Mesothelial cell of epicardium (in vitro differentiated cells): ENCODE results near the gene PPIL1. TPM values are rescaled to one million over a fixed set of nuclear protein-coding genes. Genes with fewer than 3 reads are reported as not detected.

Experiments
- DNase-seq, 2 experiments: peaks; one replicate each; pipeline ENCODE4 v3.0.0; 2021; ENCODE audit warnings: low spot score in 2 of 2; ENCODE audit not compliant: unreplicated experiment in 2 of 2
- H3K27ac Mint-ChIP-seq: 2 replicates; pipeline ENCODE4 v1.8.0; 2021; ENCODE audit warnings: mixed read lengths
- H3K27me3 Mint-ChIP-seq: 2 replicates; pipeline ENCODE4 v1.8.0; 2021; ENCODE audit warnings: low read depth, mixed read lengths
- H3K36me3 Mint-ChIP-seq: 2 replicates; pipeline ENCODE4 v1.8.0; 2021; ENCODE audit warnings: mixed read lengths
- H3K4me1 Mint-ChIP-seq: 2 replicates; pipeline ENCODE4 v1.8.0; 2021; ENCODE audit warnings: mixed read lengths
- H3K4me3 Mint-ChIP-seq: 2 replicates; pipeline ENCODE4 v1.8.0; 2021; ENCODE audit warnings: mild to moderate bottlenecking, moderate library complexity, mixed read lengths
- H3K9me3 Mint-ChIP-seq: 2 replicates; pipeline ENCODE4 v1.8.0; 2021; ENCODE audit warnings: mixed read lengths
- total RNA-seq: library from RNA; stranded (reverse); gene quantifications from 3 replicates; pipeline ENCODE4 v1.2.1, GENCODE V29; 2021
- TF ChIP-seq, protein P1 (sequence below): fragments of 200-600 bp; sonication (generic); IDR thresholded peaks from one replicate; pipeline ENCODE4 v1.5.0; 2021; ENCODE audit warnings: antibody characterized with exemption; ENCODE audit not compliant: unreplicated experiment

The PPIL1 gene
- total RNA-seq, 1 donor from 2014 or later: 32.7 TPM

DNA sequence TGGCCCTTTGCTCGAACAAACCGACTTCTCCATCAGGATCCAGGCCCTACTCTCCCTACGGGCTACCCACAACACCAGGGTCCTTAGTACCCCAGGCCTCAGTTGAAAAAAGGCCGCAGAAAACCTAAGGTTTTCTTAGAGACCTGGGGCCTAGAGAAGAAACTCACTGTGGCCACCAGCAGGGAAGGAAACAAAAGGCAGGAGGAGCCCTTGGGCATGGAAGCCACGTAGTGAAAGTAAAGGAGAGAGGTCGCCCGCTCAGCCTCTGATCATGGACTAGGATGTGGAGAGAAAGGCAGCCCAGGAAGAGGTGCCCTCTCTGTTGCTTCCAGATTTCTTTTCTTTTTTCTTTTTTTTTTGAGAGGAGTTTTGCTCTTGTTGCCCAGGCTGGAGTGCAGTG is 66.9 kb downstream of the PPIL1 start:
- Mint-ChIP-seq H3K27me3 (peaks cover 38% of the 10 kb centered on the region), H3K4me1 (peaks cover 22% of the 10 kb centered on the region)

DNA sequence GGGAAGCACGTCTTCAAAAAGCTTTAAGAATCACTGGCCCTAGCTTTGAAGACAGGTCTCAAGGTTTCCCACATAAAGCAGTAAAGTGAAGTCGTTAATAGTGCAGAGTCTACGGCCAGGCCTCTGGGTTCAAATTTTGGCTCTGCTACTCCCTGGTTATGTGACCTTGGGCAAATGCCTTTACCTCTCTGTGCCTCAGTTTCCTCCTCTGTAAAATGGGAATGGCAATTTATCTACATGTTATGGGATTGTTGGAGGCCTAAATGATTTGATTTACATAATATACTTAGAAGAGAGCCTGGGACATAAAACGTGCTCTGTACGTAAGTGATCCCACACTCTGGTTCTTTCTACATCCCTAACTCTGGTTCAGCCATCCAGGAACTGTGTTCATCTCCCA is 67.5 kb downstream of the PPIL1 start:
- no peaks in the 10 kb centered on the region for H3K9me3 Mint-ChIP-seq

More for the DNA sequence above, 66.9 kb downstream of the PPIL1 start:
- no peak for DNase-seq
- H3K36me3 Mint-ChIP-seq: no peaks in the 10 kb centered on the region
- TF ChIP-seq, protein P1, sequence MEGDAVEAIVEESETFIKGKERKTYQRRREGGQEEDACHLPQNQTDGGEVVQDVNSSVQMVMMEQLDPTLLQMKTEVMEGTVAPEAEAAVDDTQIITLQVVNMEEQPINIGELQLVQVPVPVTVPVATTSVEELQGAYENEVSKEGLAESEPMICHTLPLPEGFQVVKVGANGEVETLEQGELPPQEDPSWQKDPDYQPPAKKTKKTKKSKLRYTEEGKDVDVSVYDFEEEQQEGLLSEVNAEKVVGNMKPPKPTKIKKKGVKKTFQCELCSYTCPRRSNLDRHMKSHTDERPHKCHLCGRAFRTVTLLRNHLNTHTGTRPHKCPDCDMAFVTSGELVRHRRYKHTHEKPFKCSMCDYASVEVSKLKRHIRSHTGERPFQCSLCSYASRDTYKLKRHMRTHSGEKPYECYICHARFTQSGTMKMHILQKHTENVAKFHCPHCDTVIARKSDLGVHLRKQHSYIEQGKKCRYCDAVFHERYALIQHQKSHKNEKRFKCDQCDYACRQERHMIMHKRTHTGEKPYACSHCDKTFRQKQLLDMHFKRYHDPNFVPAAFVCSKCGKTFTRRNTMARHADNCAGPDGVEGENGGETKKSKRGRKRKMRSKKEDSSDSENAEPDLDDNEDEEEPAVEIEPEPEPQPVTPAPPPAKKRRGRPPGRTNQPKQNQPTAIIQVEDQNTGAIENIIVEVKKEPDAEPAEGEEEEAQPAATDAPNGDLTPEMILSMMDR: no peak
- H3K27ac Mint-ChIP-seq: no peak overlapping the region
- H3K9me3 Mint-ChIP-seq: no peaks in the 10 kb centered on the region
- H3K4me3 Mint-ChIP-seq: no peak overlapping the region

DNA sequence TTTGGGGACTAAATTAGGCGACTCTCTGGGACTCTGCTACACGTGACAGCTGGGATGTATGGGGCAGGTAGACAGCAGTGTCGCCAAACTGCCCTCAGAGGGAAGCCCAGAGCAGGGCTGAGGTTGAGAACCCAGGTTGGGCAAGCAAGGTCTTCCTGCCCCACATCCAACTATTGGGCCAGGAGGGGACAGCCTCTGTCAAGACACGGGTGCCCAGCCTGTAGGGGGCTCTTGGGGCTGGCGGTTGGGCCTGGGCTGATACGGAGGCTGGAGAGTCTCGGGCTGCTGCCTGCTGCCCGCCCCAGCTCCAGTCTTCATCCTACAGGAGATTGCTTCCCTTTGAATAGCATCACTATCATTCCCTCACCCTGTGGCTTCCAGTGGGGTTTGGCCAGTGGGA is 68.7 kb downstream of the PPIL1 start:
- H3K9me3 Mint-ChIP-seq: no peaks in the 10 kb centered on the region
- TF ChIP-seq, protein P1: no peak
- no peaks in the 10 kb centered on the region for H3K36me3 Mint-ChIP-seq
- H3K27me3 Mint-ChIP-seq: peaks cover 35% of the 10 kb centered on the region
- peaks cover 19% of the 10 kb centered on the region for H3K4me1 Mint-ChIP-seq
- H3K27ac Mint-ChIP-seq: no peak overlapping the region
- H3K4me3 Mint-ChIP-seq: no peak overlapping the region
- no peak for DNase-seq

More for the DNA sequence above, 67.5 kb downstream of the PPIL1 start:
- no peak for DNase-seq
- TF ChIP-seq, protein P1: no peak
- peaks cover 22% of the 10 kb centered on the region for H3K4me1 Mint-ChIP-seq
- H3K27ac Mint-ChIP-seq: no peak overlapping the region
- H3K4me3 Mint-ChIP-seq: no peak overlapping the region
- peaks cover 38% of the 10 kb centered on the region for H3K27me3 Mint-ChIP-seq
- H3K36me3 Mint-ChIP-seq: no peaks in the 10 kb centered on the region

DNA sequence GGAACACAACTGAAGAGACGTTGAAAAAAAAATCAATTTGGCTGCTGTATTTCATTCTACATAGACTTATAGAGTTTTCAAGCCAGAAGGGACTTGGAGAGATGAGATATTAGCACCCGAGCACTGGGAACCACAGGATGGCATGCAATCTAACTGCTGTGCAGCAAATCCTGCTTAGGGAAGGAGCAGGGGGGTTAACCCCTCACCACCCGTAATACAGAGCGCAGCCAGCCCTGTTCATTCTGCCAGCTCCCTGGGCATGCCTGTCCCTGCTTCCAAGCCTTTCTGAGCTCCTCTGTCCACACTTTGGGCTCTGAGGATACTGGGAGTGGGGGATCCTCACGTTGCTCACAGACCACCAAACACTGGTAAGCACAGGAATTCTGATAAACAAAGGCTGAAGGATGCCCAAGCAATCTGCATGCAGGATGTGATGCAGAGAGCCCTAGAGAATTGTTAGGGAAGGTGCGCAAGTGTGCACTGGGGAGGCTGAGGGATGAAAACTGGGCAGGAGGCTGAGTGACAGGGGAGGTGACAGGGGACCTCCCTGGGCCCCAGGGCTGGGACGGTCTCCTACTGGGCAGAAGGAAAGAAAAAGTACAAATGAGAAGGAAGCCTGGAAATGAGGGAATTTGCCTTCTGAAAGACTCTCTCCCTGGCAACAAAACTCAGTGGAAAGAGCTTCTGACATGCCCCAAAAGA is 69.4 kb downstream of the PPIL1 start:
- TF ChIP-seq, protein P1: no peak
- Mint-ChIP-seq H3K27me3 (peaks cover 35% of the 10 kb centered on the region), H3K4me1 (peaks cover 14% of the 10 kb centered on the region)

More for the DNA sequence above, 69.4 kb downstream of the PPIL1 start:
- H3K27ac Mint-ChIP-seq: no peak overlapping the region
- no peaks in the 10 kb centered on the region for H3K36me3 Mint-ChIP-seq
- H3K9me3 Mint-ChIP-seq: no peaks in the 10 kb centered on the region
- DNase-seq: no peak
- H3K4me3 Mint-ChIP-seq: no peak overlapping the region

Other genes with a start within 250 kb of the PPIL1 start
- 54.1 to 57.1 TPM (median 55.2 TPM) in 3 replicates for gene CDKN1A, start 196.1 kb downstream of the PPIL1 start, total RNA-seq
- gene RAB44, start 177.0 kb downstream of the PPIL1 start, total RNA-seq: 0.07 to 0.16 TPM in 2 of 3 replicates, not detected in the other
- 0.51 to 1.7 TPM (median 1.2 TPM) in 3 replicates for gene CPNE5, start 35.4 kb downstream of the PPIL1 start, total RNA-seq
- 39.1 to 42.0 TPM (median 39.7 TPM) in 3 replicates for gene C6orf89, start 11.1 kb upstream of the PPIL1 start, total RNA-seq
- gene PI16, start 79.9 kb upstream of the PPIL1 start, total RNA-seq: not detected in 3 replicates
- gene MTCH1, start 111.4 kb upstream of the PPIL1 start, total RNA-seq: 148 to 153 TPM (median 151 TPM) in 3 replicates
- gene FGD2, start 130.9 kb upstream of the PPIL1 start, total RNA-seq: not detected in 3 replicates